GM23338 (cell line): ENCODE results near the gene SLC4A7. TPM values are rescaled to one million over a fixed set of nuclear protein-coding genes. Genes with fewer than 3 reads are reported as not detected.

Experiments
- ATAC-seq: fragments of 200-7000 bp; cut with Tn5 transposase; 3 replicates; pipeline ENCODE4 v1.9.1; 2020
- DNase-seq: peaks from one replicate; pipeline ENCODE4 v3.0.0-alpha.2; 2015; ENCODE audit warnings: low spot score
- H2AFZ ChIP-seq: fragments of 200-600 bp; sonication (generic); 2 replicates; pipeline ENCODE4 v1.8.0; 2016; ENCODE audit warnings: antibody characterized with exemption, mild to moderate bottlenecking, moderate library complexity
- H3F3A ChIP-seq: fragments of 200-600 bp; sonication (generic); replicated peaks from 2 replicates; pipeline ENCODE4 v1.8.0; 2017; ENCODE audit warnings: antibody characterized with exemption, mixed run types, low read depth
- H3K27ac ChIP-seq: fragments of 200-600 bp; sonication (generic); 2 replicates; pipeline ENCODE4 v1.6.1; 2016; ENCODE audit warnings: low read depth
- H3K27me3 ChIP-seq: fragments of 200-600 bp; sonication (generic); 2 replicates; pipeline ENCODE4 v1.8.0; 2016; ENCODE audit warnings: mild to moderate bottlenecking, mixed run types, moderate library complexity; ENCODE audit not compliant: insufficient read depth
- H3K36me3 ChIP-seq: fragments of 200-600 bp; sonication (generic); 2 replicates; pipeline ENCODE4 v1.8.0; 2016; ENCODE audit warnings: mild to moderate bottlenecking; ENCODE audit not compliant: insufficient read depth
- H3K4me1 ChIP-seq: fragments of 200-600 bp; sonication (generic); 2 replicates; pipeline ENCODE4 v1.8.0; 2016; ENCODE audit warnings: mild to moderate bottlenecking, moderate library complexity; ENCODE audit not compliant: insufficient read depth
- H3K4me2 ChIP-seq: fragments of 200-600 bp; sonication (generic); 2 replicates; pipeline ENCODE4 v1.7.1; 2017; ENCODE audit warnings: mixed run types
- H3K4me3 ChIP-seq: fragments of 200-600 bp; sonication (generic); 2 replicates; pipeline ENCODE4 v1.6.1; 2016; ENCODE audit warnings: mixed run types
- H3K79me2 ChIP-seq: fragments of 200-600 bp; sonication (generic); replicated peaks from 2 replicates; pipeline ENCODE4 v1.8.0; 2017; ENCODE audit warnings: mild to moderate bottlenecking; ENCODE audit not compliant: insufficient read depth
- H3K9me2 ChIP-seq: fragments of 200-600 bp; sonication (generic); 2 replicates; pipeline ENCODE4 v1.8.0; 2017; ENCODE audit not compliant: insufficient read depth
- H4K20me1 ChIP-seq: fragments of 200-600 bp; sonication (generic); replicated peaks from 2 replicates; pipeline ENCODE4 v1.8.0; 2017; ENCODE audit warnings: mild to moderate bottlenecking; ENCODE audit not compliant: insufficient read depth
- H3K27ac Mint-ChIP-seq: 2 replicates; pipeline ENCODE4 v1.8.0; 2020; ENCODE audit warnings: inconsistent platforms, mild to moderate bottlenecking, moderate library complexity, mixed read lengths
- H3K27me3 Mint-ChIP-seq: 3 replicates; pipeline ENCODE4 v1.8.0; 2022; ENCODE audit warnings: low read depth, mild to moderate bottlenecking, moderate library complexity, mixed read lengths, inconsistent platforms; ENCODE audit not compliant: insufficient read depth, poor library complexity
- H3K36me3 Mint-ChIP-seq: 3 replicates; pipeline ENCODE4 v1.8.0; 2021; ENCODE audit warnings: low read depth, mild to moderate bottlenecking, inconsistent platforms, moderate library complexity, mixed read lengths
- H3K4me1 Mint-ChIP-seq: 3 replicates; pipeline ENCODE4 v1.8.0; 2020; ENCODE audit warnings: mild to moderate bottlenecking, inconsistent platforms, mixed read lengths
- H3K4me3 Mint-ChIP-seq: 3 replicates; pipeline ENCODE4 v1.8.0; 2021; ENCODE audit warnings: moderate library complexity, mild to moderate bottlenecking, inconsistent platforms, mixed read lengths
- H3K9me3 Mint-ChIP-seq: 3 replicates; pipeline ENCODE4 v1.8.0; 2020; ENCODE audit warnings: moderate library complexity, mild to moderate bottlenecking, inconsistent platforms, mixed read lengths
- ETS1 ChIP-seq: IDR thresholded peaks from 2 replicates; pipeline ENCODE4 v1.6.1; 2016; ENCODE audit warnings: antibody characterized with exemption
- EZH2 ChIP-seq: fragments of 200-600 bp; sonication (generic); IDR thresholded peaks from one replicate; pipeline ENCODE4 v1.8.0; 2017; ENCODE audit warnings: antibody characterized with exemption, mild to moderate bottlenecking, low read depth; ENCODE audit not compliant: unreplicated experiment
- EZH2phosphoT487 ChIP-seq: fragments of 200-600 bp; sonication (generic); IDR thresholded peaks from one replicate; pipeline ENCODE4 v1.8.1; 2018; ENCODE audit warnings: antibody characterized with exemption; ENCODE audit not compliant: unreplicated experiment
- ZNF331 ChIP-seq: fragments of 250-450 bp; sonication (Bioruptor Pico); IDR thresholded peaks from 2 replicates; pipeline ENCODE4 v1.5.0; 2020; ENCODE audit warnings: low read depth, mild to moderate bottlenecking, moderate library complexity
- ZNF462 ChIP-seq: fragments of 250-450 bp; sonication (Bioruptor Pico); IDR thresholded peaks from 2 replicates; pipeline ENCODE4 v1.5.0; 2020; ENCODE audit warnings: mild to moderate bottlenecking, moderate library complexity
- polyA plus RNA-seq: library from polyadenylated mRNA; unstranded; fragments of >200 nt; fragmentation: Nextera tagmentation; extraction: Ambion mirVana; gene quantifications from 2 replicates; pipeline ENCODE4 v1.2.1, GENCODE V29; 2016
- total RNA-seq: library from RNA; depleted of rRNA; stranded (reverse); fragments of >200 nt; shearing (Covaris generic); gene quantifications from 2 replicates; pipeline ENCODE4 v1.2.3, GENCODE V29; 2014

The SLC4A7 gene
- total and polyA plus RNA-seq, 2 experiments from 2014 or later: 44.4 to 101 TPM

GRCh38 chr3:27454461-27454860 lies 29.7 kb downstream of the SLC4A7 start:
- no peak overlapping the region; the same call in 1 of the 2 replicates for H3K27ac Mint-ChIP-seq
- H3K27me3 Mint-ChIP-seq: no peaks in the 10 kb centered on the region
- peaks cover 35% of the 10 kb centered on the region; the same call in 1 of the 2 replicates for H4K20me1 ChIP-seq

GRCh38 chr3:27452368-27453090 lies 31.7 kb downstream of the SLC4A7 start:
- Mint-ChIP-seq H3K27ac (peak overlapping the region; percentile 6; the same call in 1 of the 2 replicates), H3K36me3 (peaks cover 16% of the 10 kb centered on the region), H3K27me3 (no peaks in the 10 kb centered on the region), H3K4me1 (peaks cover 30% of the 10 kb centered on the region; the same call in 2 of the 3 replicates), H3K4me3 (no peak overlapping the region), H3K9me3 (no peaks in the 10 kb centered on the region)
- Histone ChIP-seq H3F3A (no peaks in the 10 kb centered on the region), H3K4me2 (no peak overlapping the region), H3K79me2 (peaks cover 66% of the 10 kb centered on the region), H4K20me1 (peaks cover 18% of the 10 kb centered on the region; the same call in 1 of the 2 replicates), H3K9me2 (no peaks in the 10 kb centered on the region), H3K4me1 (peaks cover 19% of the 10 kb centered on the region), H2AFZ (no peak overlapping the region), H3K27me3 (no peaks in the 10 kb centered on the region), H3K36me3 (peaks cover 7% of the 10 kb centered on the region; the same call in 1 of the 2 replicates), H3K4me3 (no peak overlapping the region), H3K27ac (no peak overlapping the region)
- DNase-seq: no peak
- no peak for ATAC-seq
- TF ChIP-seq EZH2phosphoT487: no peak
- TF ChIP-seq ZNF462 (CRISPR knock-in tag): no peak

More at GRCh38 chr3:27454461-27454860, 29.7 kb downstream of the SLC4A7 start:
- H3K4me1 ChIP-seq: peaks cover 30% of the 10 kb centered on the region
- peaks cover 43% of the 10 kb centered on the region; the same call in 2 of the 3 replicates for H3K4me1 Mint-ChIP-seq
- H3K36me3 Mint-ChIP-seq: peaks cover 2% of the 10 kb centered on the region; the same call in 1 of the 3 replicates
- no peaks in the 10 kb centered on the region for H3K27me3 ChIP-seq
- no peak overlapping the region for H3K27ac ChIP-seq
- H3K79me2 ChIP-seq: peaks cover 86% of the 10 kb centered on the region
- TF ChIP-seq EZH2phosphoT487: no peak
- TF ChIP-seq EZH2: no peak
- no peak for TF ChIP-seq ETS1
- TF ChIP-seq ZNF331 (CRISPR knock-in tag): no peak
- no peaks in the 10 kb centered on the region for H3K9me3 Mint-ChIP-seq
- no peaks in the 10 kb centered on the region for H3F3A ChIP-seq
- DNase-seq: no peak
- H3K4me3 Mint-ChIP-seq: no peak overlapping the region
- no peaks in the 10 kb centered on the region for H3K9me2 ChIP-seq
- no peak for ATAC-seq
- no peaks in the 10 kb centered on the region for H3K36me3 ChIP-seq
- no peak overlapping the region for H3K4me3 ChIP-seq
- no peak overlapping the region for H2AFZ ChIP-seq
- H3K4me2 ChIP-seq: no peak overlapping the region
